Body of pancreas (tissue), 4 donors: ENCODE results near the gene MT1M.

ENCODE experiments used
- POLR2A ChIP-seq, 3 donors: fragments of 450-650 bp; IDR thresholded peaks; one replicate each; pipeline ENCODE4 v1.6.1; 2016; ENCODE audit warnings: antibody characterized with exemption in 3 of 3, mild to moderate bottlenecking in 2 of 3
- TF ChIP-seq, protein P1 (sequence below), 7 experiments: fragments of 450-650 bp in 4 of 7; fragments of 200-600 bp in 3 of 7; sonication (generic) in 3 of 7; IDR thresholded peaks; one replicate each; pipeline ENCODE4 v1.5.1; 2016 to 2019; ENCODE audit warnings: antibody characterized with exemption in 7 of 7

DNA sequence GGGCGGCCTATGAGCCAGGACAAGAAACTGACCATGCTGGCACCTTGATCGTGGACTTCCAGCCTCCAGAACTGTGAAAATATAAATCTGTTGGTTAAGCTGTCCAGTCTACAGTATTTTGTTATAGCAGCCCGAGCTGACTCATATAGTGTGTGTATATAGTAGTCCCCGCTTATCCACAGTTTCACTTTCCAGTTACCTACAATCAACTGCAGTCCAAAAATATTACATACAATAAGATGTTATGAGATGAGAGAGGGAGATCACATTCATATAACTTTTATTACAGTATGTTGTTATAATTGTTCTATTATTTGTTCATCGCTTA, 38.2 kb upstream of the MT1M start:
- TF ChIP-seq POLR2A (IDR thresholded peaks at IDR 0.05) = no peak
- TF ChIP-seq, protein P1, sequence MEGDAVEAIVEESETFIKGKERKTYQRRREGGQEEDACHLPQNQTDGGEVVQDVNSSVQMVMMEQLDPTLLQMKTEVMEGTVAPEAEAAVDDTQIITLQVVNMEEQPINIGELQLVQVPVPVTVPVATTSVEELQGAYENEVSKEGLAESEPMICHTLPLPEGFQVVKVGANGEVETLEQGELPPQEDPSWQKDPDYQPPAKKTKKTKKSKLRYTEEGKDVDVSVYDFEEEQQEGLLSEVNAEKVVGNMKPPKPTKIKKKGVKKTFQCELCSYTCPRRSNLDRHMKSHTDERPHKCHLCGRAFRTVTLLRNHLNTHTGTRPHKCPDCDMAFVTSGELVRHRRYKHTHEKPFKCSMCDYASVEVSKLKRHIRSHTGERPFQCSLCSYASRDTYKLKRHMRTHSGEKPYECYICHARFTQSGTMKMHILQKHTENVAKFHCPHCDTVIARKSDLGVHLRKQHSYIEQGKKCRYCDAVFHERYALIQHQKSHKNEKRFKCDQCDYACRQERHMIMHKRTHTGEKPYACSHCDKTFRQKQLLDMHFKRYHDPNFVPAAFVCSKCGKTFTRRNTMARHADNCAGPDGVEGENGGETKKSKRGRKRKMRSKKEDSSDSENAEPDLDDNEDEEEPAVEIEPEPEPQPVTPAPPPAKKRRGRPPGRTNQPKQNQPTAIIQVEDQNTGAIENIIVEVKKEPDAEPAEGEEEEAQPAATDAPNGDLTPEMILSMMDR (IDR thresholded peaks at IDR 0.05) = no peak
